BLaER1 (cell line): ENCODE results near the gene MUC5AC.

ENCODE experiments used
- H3K27ac ChIP-seq: shearing (Covaris generic); formaldehyde crosslinking; 2 replicates; pipeline ENCODE4 v1.8.1; 2022
- H3K27me3 ChIP-seq: shearing (Covaris generic); formaldehyde crosslinking; 2 replicates; pipeline ENCODE4 v1.8.1; 2022
- H3K36me3 ChIP-seq: shearing (Covaris generic); formaldehyde crosslinking; 2 replicates; pipeline ENCODE4 v1.8.1; 2022
- H3K4me1 ChIP-seq: shearing (Covaris generic); formaldehyde crosslinking; 2 replicates; pipeline ENCODE4 v1.8.1; 2022
- H3K4me2 ChIP-seq: shearing (Covaris generic); formaldehyde crosslinking; 2 replicates; pipeline ENCODE4 v1.8.1; 2022
- H3K4me3 ChIP-seq: shearing (Covaris generic); formaldehyde crosslinking; 2 replicates; pipeline ENCODE4 v1.8.1; 2022
- H3K9ac ChIP-seq: shearing (Covaris generic); formaldehyde crosslinking; 2 replicates; pipeline ENCODE4 v1.8.1; 2022
- H3K9me3 ChIP-seq: shearing (Covaris generic); formaldehyde crosslinking; 2 replicates; pipeline ENCODE4 v1.8.1; 2022
- H4K20me1 ChIP-seq: shearing (Covaris generic); formaldehyde crosslinking; 2 replicates; pipeline ENCODE4 v1.8.1; 2022
- Cebpa-rat ChIP-seq: shearing (Covaris generic); IDR thresholded peaks from 2 replicates; pipeline ENCODE4 v1.8.1; 2022

The MUC5AC gene

DNA sequence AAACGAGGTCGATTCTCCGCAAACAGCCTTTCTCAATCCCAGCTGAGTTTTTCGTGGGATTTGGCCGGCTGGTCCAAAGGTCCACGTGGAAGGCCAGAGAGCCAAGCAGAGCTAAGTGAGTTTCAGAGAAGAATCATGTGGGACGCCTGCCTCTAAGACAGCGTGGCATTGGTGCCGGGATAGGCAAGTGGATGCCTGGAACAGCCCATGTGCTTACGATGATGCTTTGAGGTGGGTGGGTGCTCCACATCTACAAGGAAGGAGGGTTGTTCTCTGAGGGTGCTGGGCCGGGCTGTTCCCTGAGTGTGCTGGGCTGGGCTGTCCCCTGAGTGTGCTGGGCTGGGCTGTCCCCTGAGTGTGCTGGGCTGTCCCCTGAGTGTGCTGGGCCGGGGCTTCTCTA lies 41.6 kb upstream of the MUC5AC start:
- H3K9me3 ChIP-seq: peaks cover 5% of the 10 kb centered on the region; the same call in 1 of the 2 replicates
- H4K20me1 ChIP-seq: no peaks in the 10 kb centered on the region; the same call in 1 of the 2 replicates
- H3K4me3 ChIP-seq: no peak overlapping the region
- no peak overlapping the region for H3K9ac ChIP-seq
- no peak overlapping the region for H3K4me2 ChIP-seq
- H3K27me3 ChIP-seq: no peaks in the 10 kb centered on the region
- no peak overlapping the region for H3K27ac ChIP-seq
- 0 out of 2 replicates have a peak, but pooled peaks cover 4% of the 10 kb centered on the region for H3K4me1 ChIP-seq
- no peaks in the 10 kb centered on the region for H3K36me3 ChIP-seq
- TF ChIP-seq Cebpa-rat: no peak

DNA sequence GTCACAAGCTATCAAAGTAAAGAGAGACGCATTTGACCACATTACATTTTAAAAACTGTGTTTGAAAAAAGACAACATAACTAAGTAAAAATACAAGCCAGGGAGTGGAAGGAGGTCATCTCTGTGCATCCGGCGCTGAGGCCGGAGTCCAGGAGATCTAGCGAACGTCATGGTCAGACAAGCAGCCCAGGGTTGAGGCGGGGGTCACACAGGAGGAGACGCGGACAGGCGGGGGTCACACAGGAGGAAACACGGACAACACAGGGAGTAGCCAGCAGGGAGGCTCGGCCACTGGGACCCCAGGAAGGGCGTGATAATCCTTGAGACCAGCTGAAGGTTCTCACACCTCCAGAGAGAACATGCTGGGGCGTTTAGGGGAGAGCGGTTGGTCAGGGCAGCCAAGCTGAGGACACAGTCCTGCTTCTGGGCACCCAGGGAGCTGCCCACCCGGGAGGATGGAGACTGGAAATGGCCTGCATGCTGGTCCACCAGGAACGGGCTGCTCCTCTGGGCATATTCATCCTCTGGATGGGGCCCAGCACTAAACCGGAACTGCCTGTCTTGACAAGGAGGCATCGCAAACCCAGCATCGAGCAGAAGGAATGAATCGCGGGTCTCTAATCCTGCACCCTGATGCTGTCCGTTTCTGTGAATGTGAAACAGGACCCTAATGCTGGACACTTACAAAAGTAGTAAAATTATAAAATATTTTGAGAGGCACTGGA lies 40.9 kb upstream of the MUC5AC start:
- no peak for TF ChIP-seq Cebpa-rat
- Histone ChIP-seq H3K9ac (no peak overlapping the region), H3K27ac (no peak overlapping the region), H3K27me3 (no peaks in the 10 kb centered on the region), H3K9me3 (peaks cover 5% of the 10 kb centered on the region; the same call in 1 of the 2 replicates), H3K4me2 (no peak overlapping the region), H3K36me3 (no peaks in the 10 kb centered on the region), H4K20me1 (no peaks in the 10 kb centered on the region; the same call in 1 of the 2 replicates), H3K4me1 (0 out of 2 replicates have a peak, but pooled peaks cover 4% of the 10 kb centered on the region), H3K4me3 (no peak overlapping the region)

DNA sequence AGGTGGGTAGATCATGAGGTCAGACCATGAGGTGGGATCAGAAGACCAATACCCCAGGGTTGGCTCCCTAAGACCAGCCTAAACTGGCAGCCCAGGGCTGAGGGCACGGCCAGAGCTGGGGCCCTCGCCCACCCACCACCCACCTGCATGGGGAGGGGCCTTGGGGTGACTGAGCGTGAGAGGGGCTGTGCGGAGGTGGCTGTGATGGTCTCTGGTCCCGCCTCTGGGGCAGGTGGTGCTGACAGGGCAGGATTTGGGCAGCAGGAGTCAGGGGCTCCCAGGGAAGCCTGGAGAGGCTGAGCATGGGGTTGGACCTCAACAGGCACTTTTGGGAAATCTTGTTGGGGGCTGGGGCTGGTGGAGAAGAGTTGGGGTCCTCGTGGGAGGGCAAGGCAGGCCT lies 39.8 kb upstream of the MUC5AC start:
- Histone ChIP-seq H3K4me2 (no peak overlapping the region), H3K27ac (no peak overlapping the region), H4K20me1 (no peaks in the 10 kb centered on the region; the same call in 1 of the 2 replicates), H3K9me3 (no peaks in the 10 kb centered on the region), H3K9ac (no peak overlapping the region), H3K36me3 (no peaks in the 10 kb centered on the region), H3K4me1 (no peaks in the 10 kb centered on the region), H3K4me3 (no peak overlapping the region), H3K27me3 (no peaks in the 10 kb centered on the region)
- no peak for TF ChIP-seq Cebpa-rat

DNA sequence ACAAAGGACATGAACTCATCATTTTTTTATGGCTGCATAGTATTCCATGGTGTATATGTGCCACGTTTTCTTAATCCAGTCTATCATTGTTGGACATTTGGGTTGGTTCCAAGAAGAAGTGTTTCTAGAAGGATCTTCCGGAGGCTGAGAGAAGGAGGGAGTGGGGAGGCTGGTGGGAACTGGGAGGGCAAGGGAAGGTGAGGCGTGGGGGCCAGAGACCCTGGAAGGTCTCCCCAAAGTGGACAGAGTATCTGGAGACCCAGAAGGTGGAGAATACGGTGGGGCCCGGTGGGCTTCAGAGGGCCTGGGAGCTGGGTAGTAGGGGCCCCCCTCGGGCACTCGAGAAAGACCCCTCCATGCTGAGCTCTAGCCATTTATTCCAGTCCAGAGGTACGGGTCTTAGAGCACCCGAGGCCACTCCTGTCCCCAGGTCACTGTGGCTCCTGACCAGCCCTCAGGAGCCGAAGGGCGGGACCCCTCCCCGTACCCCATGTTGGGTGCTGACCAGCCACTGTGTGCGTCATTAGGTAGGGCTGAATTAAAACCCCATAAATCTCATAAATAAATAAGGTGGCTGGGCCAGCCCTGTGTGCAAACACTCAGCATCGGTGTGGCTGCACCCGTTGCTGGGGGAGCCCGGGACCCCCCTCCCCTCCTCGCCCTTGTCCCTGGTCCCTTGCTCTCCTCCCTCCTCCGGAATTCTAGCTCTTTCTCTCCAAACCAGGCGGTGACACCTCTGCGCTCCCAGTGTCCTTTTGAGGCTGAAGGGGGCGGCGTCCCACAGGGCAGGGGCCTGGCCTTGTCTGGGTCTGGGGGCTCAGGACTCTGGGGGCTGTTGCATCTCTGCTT lies 38.8 kb upstream of the MUC5AC start:
- H3K27me3 ChIP-seq: no peaks in the 10 kb centered on the region
- TF ChIP-seq Cebpa-rat: no peak

DNA sequence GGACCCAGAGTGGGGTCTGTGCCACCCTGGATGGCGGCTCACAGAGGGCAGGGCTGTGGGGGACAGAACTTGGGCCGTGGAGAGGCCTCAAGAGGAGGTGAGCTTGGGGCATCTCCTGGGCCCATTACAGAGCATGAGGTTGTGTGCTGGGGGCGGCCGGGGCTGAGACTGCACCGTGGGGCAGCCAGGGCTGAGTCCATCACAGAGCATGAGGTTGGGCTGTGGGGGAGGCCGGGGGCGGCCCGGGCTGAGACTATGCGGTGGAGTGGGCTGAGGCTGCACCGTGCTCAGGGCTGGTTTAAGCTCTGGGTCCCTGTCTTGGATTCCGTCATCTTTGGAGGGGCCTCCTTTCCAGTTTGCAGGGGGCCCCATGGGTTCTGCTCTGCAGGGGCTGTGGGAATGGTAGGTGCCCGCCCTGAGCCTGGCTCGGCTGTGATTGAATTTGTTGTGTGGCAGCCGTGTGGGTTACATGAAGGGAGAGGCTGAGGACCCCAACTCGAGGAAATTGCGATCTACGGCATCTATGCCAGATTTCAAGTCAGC lies 38.1 kb upstream of the MUC5AC start:
- no peak overlapping the region for H3K27ac ChIP-seq
- no peaks in the 10 kb centered on the region for H3K4me1 ChIP-seq
- H3K36me3 ChIP-seq: no peaks in the 10 kb centered on the region
- no peak for TF ChIP-seq Cebpa-rat
- H3K27me3 ChIP-seq: no peaks in the 10 kb centered on the region
- no peak overlapping the region for H3K4me3 ChIP-seq
- H4K20me1 ChIP-seq: no peaks in the 10 kb centered on the region; the same call in 1 of the 2 replicates
- H3K4me2 ChIP-seq: no peak overlapping the region
- H3K9me3 ChIP-seq: no peaks in the 10 kb centered on the region
- H3K9ac ChIP-seq: no peak overlapping the region

More for the DNA sequence above, 38.8 kb upstream of the MUC5AC start:
- no peak overlapping the region for H3K9ac ChIP-seq
- no peaks in the 10 kb centered on the region for H3K4me1 ChIP-seq
- H3K36me3 ChIP-seq: no peaks in the 10 kb centered on the region
- no peak overlapping the region for H3K4me2 ChIP-seq
- H3K4me3 ChIP-seq: no peak overlapping the region
- no peak overlapping the region for H3K27ac ChIP-seq
- no peaks in the 10 kb centered on the region for H3K9me3 ChIP-seq
- no peaks in the 10 kb centered on the region; the same call in 1 of the 2 replicates for H4K20me1 ChIP-seq

DNA sequence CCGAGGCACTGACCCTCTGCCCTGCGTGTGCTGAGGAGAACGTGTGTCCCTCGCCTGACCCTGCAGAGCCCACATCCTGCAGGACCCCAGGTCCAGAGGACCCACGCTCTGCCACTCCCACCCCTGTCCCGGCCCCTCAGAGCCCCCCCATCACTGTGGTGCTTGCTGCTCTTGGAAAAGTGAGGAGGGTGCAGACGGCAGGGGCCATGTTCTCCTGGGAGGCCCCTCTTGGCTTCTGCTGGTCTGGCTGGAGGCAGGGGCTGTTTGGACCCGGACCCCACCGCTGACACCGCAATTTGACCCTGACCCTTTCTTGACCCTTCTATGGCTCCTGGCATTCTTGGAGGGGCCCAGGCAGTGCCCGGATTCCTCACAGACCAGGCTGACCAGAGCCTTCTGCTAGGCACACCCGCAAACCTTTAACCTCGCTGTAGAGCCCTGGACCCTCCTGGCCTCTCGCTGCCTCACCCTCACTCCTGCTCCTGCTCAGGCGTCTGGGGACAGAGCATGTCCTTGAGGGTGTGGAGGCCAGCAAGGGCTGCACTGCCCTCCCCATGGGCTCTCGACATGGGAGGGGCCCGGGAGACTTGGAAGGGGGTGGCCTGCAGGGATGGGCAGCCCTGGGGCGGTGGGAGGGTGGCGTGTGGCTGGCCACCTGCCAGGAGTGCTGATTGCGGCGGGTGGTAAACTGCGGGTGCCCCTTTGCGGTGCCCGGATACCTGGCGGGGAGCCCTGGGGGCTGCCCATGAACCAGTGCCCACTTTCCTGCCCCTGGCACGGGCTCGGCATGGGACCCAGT lies 37.0 kb upstream of the MUC5AC start:
- H3K27me3 ChIP-seq: no peaks in the 10 kb centered on the region
- H3K4me2 ChIP-seq: no peak overlapping the region
- no peaks in the 10 kb centered on the region; the same call in 1 of the 2 replicates for H4K20me1 ChIP-seq
- no peak for TF ChIP-seq Cebpa-rat
- no peak overlapping the region for H3K9ac ChIP-seq
- no peaks in the 10 kb centered on the region for H3K4me1 ChIP-seq
- no peaks in the 10 kb centered on the region for H3K36me3 ChIP-seq
- no peaks in the 10 kb centered on the region for H3K9me3 ChIP-seq
- no peak overlapping the region for H3K4me3 ChIP-seq
- no peak overlapping the region for H3K27ac ChIP-seq

DNA sequence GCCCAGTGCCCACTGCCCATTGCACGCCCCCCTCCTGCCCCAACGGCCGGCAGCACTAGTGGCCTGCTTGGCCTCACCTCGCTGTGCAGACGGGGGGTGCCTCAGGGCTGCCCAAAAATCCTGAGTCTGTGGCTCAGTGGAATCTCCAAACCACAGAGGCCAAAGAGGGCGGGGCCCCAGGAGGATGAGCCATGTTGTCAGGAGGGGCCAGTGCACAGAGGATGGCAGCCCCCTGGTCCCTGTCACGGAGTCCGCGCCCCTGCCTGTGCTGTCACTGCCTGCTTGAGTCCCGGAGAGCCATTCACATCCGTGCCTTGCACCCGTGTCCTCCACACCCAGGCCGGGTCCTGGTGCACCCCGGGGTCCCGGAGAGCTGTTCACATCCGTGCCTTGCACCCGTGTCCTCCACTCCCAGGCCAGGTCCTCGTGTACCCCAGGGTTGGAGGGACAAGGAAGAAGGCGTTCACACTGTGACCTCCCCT lies 36.4 kb upstream of the MUC5AC start:
- H3K9me3 ChIP-seq: no peaks in the 10 kb centered on the region

DNA sequence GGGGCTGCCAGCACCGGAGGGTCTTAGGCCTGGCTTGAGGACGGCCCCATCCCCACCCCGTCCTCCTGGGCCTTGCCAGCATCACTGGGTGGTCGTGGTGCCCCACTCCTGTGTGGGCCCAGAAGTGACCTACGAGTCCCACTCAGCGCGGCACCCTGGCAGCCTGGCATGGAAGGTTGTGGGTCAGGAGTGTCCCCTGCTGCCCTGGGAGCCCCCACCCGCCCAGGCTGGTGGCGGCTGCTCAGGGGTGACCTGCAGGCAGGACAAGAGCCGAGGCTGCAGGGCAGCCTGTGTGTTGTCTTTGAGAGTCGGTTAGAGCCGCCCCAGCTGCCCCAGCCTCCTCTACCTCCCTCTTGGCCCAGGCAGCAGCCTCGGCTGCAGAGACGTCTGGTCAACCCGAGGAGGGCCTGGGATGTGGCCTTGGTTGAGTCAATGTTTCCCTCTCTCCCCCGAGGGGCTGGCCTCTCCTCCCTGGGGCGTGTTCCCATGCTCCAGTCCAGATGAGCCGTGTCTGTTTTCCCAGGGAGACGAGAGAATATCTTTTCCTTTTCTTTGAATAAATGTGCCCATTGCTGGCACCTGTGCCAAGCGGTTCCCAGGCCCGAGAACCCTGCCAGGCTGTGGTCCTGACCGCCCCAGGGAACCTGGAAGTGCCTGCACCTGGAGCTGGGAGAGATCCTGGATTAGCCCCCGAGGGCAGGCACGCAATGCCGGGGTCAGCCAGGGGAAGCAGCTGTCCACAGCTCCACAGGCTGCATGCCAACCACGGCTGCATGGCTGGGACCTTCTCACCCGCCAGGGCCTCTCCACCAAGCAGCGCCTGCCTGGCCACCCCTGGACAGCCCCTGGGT lies 35.7 kb upstream of the MUC5AC start:
- no peaks in the 10 kb centered on the region for H3K36me3 ChIP-seq
- no peaks in the 10 kb centered on the region for H3K27me3 ChIP-seq
- no peak overlapping the region for H3K4me3 ChIP-seq
- no peak overlapping the region for H3K9ac ChIP-seq
- no peak for TF ChIP-seq Cebpa-rat
- H3K4me1 ChIP-seq: no peaks in the 10 kb centered on the region
- H3K9me3 ChIP-seq: no peaks in the 10 kb centered on the region
- no peak overlapping the region for H3K27ac ChIP-seq
- no peaks in the 10 kb centered on the region; the same call in 1 of the 2 replicates for H4K20me1 ChIP-seq
- no peak overlapping the region for H3K4me2 ChIP-seq

More for the DNA sequence above, 36.4 kb upstream of the MUC5AC start:
- H3K36me3 ChIP-seq: no peaks in the 10 kb centered on the region
- no peak for TF ChIP-seq Cebpa-rat
- no peaks in the 10 kb centered on the region for H3K4me1 ChIP-seq
- no peak overlapping the region for H3K4me2 ChIP-seq
- H3K4me3 ChIP-seq: no peak overlapping the region
- H3K9ac ChIP-seq: no peak overlapping the region
- no peaks in the 10 kb centered on the region; the same call in 1 of the 2 replicates for H4K20me1 ChIP-seq
- no peak overlapping the region for H3K27ac ChIP-seq
- no peaks in the 10 kb centered on the region for H3K27me3 ChIP-seq
